OCI-M2 (cell line): ENCODE measurements around the gene HS6ST2.

Experiments
- DNase-seq: peaks from one replicate; lab custom pipeline; 2025; ENCODE audit not compliant: unreplicated experiment; lab: John Stamatoyannopoulos, UW

HS6ST2 gene

GRCh38 chrX:132689612-132690563 lies 268.5 kb downstream of the HS6ST2 start:
- no peak for DNase-seq

GRCh38 chrX:132685276-132685675 lies 273.2 kb downstream of the HS6ST2 start:
- DNase-seq = no peak

- no peak for DNase-seq
Observed at GRCh38 chrX:132677233-132677716, 281.2 kb downstream of the HS6ST2 start.

- DNase-seq = no peak
Observed at GRCh38 chrX:132676561-132677186, 281.8 kb downstream of the HS6ST2 start.

- no peak for DNase-seq
Observed at GRCh38 chrX:132676102-132676501, 282.3 kb downstream of the HS6ST2 start.

- no peak for DNase-seq
Observed at GRCh38 chrX:132673331-132673730, 285.1 kb downstream of the HS6ST2 start.

- DNase-seq = no peak
Observed at GRCh38 chrX:132671229-132671641, 287.2 kb downstream of the HS6ST2 start.

- DNase-seq = no peak
Observed at GRCh38 chrX:132669142-132669541, 289.3 kb downstream of the HS6ST2 start.

- no peak for DNase-seq
Observed at GRCh38 chrX:132668178-132668577, 290.3 kb downstream of the HS6ST2 start.

GRCh38 chrX:132665676-132666075 lies 292.8 kb downstream of the HS6ST2 start:
- no peak for DNase-seq

GRCh38 chrX:132664273-132664672 lies 294.2 kb downstream of the HS6ST2 start:
- no peak for DNase-seq

GRCh38 chrX:132662844-132663243 lies 295.6 kb downstream of the HS6ST2 start:
- DNase-seq = no peak

- no peak for DNase-seq
Observed at GRCh38 chrX:132657876-132658275, 300.6 kb downstream of the HS6ST2 start.

- DNase-seq = no peak
Observed at GRCh38 chrX:132652871-132653270, 305.6 kb downstream of the HS6ST2 start.

GRCh38 chrX:132651421-132652086 lies 306.9 kb downstream of the HS6ST2 start:
- DNase-seq = no peak

GRCh38 chrX:132648895-132649294 lies 309.5 kb downstream of the HS6ST2 start:
- no peak for DNase-seq

- no peak for DNase-seq
Observed at GRCh38 chrX:132639446-132639845, 319.0 kb downstream of the HS6ST2 start.

- DNase-seq = no peak
Observed at GRCh38 chrX:132638313-132638712, 320.1 kb downstream of the HS6ST2 start.

GRCh38 chrX:132636080-132636479 lies 322.3 kb downstream of the HS6ST2 start:
- DNase-seq = no peak

GRCh38 chrX:132634521-132634920 lies 323.9 kb downstream of the HS6ST2 start:
- DNase-seq = no peak

GRCh38 chrX:132631579-132632232 lies 326.7 kb downstream of the HS6ST2 start:
- no peak for DNase-seq
